ENCODE results near the gene ZYX.
"Not testable (repeated sequence)": the region's sequence is repeated elsewhere in the genome, so short reads cannot be mapped to it uniquely, and the experiment has no call there.

Gene ZYX

DNA sequence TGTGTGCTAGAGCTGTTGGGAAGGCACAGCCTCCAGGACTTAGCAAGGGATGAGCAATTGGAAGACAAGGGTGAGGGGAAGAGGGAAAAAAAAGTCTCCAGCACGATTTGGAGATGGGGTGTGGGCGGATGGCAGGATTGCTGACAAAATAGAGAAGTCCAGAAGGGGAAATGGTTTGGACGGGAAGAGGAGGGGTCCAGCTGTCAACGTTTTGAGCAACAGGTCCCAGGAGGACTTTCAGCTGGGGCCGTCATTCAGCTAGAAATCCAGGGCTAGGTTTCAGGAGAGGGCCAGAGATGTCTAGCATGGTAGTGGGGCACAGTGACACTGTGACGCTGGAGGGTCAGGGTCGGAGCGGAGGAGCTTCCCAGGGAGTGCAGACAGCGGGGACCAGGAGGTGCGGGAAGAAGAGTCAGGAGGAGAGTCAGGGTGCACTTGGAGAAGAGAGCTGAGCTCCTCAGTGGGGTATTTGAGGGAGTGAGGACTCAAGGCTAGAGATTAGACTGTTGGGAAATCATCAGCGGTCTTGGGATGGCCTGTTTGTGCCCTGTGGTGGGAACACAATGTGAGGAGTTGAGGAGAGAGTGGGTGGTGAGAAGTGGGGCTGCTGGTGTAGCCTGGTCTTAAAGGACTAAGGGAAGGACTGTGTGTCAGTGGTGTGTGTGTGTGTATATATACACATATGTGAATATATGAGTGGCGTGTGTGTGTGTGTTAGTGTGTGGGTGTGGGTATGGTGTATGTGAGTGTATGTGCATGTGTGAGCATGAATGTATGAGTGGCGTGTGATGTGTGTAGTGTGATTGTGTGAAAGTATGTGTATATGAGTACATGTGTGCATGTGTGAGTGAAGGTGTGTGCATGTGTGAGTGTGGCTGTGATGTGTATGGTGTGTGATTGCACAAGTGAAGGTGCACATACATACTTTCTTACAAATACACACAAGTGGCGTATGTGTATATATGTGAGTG, 3.8 kb downstream of the ZYX start:
- no peak for DNase-seq

- DNase-seq = no peak
Measured at GRCh38 chr7:143385891-143386781, 5.0 kb downstream of the ZYX start.

- no peak for DNase-seq
Measured at GRCh38 chr7:143387156-143387975, 6.2 kb downstream of the ZYX start.

GRCh38 chr7:143388051-143388450, 6.9 kb downstream of the ZYX start:
- no peak for DNase-seq

DNA sequence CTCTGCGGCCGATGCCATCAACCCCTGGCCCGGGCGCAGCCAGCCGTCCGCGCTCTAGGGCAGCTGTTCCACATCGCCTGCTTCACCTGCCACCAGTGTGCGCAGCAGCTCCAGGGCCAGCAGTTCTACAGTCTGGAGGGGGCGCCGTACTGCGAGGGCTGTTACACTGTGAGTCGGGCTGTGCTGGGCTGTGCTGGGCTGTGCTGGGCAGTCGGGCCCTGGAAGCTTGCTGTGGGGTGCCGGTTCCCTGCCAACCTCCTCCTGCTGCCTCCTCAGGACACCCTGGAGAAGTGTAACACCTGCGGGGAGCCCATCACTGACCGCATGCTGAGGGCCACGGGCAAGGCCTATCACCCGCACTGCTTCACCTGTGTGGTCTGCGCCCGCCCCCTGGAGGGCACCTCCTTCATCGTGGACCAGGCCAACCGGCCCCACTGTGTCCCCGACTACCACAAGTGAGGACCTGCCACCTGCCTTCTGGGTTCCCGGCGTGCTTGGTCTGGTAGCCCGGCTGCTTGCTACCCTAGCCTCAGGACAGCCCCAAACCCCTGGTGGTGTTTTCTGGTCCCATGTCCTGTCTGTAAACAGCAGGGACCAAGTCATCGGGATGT, 7.5 kb downstream of the ZYX start:
- DNase-seq = no peak

DNA sequence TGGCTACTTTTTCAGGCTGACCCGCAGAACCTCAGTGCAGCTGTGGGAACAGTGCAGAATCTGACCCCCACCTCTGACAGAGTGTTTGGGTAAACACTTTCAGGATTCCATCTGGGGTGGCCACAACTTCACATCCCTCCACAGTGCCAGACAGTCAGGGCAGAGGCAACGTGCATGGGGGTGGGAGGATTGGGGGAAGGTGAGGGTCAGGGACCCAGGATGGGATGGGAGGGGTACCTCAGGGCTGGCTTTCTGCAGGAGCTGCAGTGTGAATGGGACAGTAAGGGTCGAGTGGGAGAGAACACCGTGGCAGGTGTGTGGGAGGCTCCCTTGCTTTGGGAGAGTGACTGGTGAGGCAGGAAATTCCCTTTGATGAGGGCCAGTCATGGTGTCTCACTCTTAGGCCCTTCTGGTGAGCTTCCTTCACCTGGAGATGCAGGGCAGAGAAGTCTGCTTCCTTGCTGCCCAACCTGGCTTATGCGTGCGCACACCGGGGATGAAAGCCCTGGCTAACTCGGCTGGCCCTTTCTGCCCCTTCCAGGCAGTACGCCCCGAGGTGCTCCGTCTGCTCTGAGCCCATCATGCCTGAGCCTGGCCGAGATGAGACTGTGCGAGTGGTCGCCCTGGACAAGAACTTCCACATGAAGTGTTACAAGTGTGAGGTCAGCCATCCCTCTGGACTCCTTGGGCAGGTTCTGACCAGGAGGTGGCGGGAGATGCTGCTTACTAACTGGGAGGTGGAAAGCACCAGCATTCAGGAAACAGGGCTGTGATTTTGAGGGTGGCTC, 8.4 kb downstream of the ZYX start:
- DNase-seq = no peak

DNA sequence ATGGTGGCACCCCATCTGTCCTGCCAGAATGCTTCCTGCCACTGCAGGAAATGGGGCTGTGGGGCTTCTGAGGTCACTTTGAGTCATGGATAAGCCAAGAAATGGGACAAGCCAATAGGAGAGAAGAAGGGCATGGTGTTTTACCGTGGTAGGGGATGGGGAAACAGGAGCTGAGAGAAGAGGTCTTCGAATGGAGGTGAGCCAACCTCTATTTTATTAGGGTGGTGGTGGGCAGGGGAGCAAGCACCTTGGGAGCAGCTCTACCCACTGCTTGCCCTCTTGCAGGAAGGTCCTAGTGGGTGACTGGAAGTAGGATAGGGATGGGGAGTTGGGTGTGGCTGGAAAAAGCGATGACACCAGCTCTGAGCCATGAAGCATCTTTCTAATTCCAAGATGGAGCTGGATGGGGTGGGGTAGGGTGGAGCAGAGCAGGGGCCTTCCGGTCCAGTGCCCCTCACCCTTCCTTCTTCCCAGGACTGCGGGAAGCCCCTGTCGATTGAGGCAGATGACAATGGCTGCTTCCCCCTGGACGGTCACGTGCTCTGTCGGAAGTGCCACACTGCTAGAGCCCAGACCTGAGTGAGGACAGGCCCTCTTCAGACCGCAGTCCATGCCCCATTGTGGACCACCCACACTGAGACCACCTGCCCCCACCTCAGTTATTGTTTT, 9.1 kb downstream of the ZYX start:
- DNase-seq = no peak

GRCh38 chr7:143390773-143391317, 9.7 kb downstream of the ZYX start:
- DNase-seq = no peak

DNA sequence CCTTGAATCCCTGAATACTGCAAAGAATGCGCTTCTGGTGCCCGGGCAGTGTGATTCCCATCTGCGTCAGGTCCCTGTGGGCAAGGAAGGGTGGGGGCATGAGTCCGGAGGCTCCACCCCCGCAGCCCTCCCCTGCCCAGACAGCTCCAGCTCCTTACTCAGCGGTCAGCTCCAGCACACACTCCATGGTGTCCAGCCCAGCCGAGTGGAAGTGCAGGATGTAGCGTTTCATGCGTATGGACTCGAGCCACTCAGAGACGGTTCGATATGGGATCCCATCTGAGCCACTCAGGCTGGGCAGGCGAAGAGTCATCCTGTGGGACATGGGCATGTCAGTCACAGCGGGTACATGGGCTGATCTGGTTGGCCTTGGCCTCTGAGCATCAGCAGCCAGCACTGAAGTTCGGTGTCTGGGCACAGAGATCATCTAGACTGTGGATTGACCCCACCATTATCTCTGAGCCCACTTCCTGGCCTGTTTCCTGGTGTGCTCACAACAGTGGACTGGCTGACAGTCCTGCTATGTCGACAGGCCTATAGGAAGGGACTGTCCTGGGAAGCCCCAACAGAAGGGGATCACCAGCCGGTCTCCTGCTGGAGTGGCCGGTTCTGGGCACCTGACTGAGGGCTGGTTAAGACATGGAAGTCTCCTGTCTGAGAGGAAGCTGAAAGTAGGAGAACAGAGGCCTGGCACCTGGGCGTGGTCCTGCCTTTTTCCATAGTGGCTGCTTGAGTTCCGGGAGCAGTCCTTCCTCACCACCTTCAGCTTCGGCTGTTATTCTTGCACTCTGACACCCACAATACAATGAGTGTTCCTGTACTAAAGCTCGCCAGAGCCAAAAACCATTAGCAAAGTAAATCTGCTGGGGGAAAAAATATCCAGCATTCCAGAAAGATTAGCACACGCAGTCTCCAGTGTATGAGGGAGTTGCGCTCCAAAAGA, 10.6 kb downstream of the ZYX start:
- DNase-seq = no peak

- DNase-seq = not testable (repeated sequence)
Measured at GRCh38 chr7:143392427-143392826, 11.3 kb downstream of the ZYX start.

GRCh38 chr7:143392875-143393266, 11.7 kb downstream of the ZYX start:
- DNase-seq = no peak

DNA sequence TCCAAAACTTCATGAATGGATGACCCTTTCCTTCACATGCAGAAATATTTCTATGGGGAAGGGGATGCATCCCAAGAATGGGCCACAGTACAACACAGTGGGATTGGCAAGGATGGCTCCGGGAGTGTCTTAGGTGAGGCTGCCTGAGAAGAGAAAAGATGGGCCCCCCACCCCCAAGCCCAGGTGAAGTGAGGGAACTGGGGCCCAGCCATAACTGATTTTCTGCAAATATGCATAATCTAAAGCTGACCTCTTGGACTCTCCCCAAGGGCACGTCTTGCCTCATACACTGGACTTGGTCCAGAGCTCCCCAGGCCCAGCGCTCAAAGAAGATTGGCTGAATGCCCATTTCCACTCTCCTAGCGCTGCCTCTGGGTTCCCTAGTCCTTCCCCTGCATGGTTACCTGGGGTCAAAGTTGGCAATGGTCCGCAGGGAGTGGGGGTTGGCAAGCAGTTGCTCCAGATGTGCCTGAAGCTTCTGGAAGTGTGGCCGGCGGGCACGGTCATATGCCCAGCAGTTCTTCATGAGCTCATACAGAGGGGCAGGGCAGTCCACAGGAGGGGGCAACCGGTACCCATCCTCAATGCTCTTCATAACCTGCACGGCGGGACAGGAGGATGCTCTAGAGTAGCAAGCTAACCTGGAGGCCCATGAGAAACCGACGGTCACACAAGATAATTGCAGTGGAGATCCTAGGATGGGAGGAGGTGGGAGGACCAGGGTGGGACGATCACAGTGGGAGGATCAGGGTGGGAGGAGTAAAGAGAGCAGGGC, 12.3 kb downstream of the ZYX start:
- DNase-seq = peak in 1 of 2 experiments; percentile 5

DNA sequence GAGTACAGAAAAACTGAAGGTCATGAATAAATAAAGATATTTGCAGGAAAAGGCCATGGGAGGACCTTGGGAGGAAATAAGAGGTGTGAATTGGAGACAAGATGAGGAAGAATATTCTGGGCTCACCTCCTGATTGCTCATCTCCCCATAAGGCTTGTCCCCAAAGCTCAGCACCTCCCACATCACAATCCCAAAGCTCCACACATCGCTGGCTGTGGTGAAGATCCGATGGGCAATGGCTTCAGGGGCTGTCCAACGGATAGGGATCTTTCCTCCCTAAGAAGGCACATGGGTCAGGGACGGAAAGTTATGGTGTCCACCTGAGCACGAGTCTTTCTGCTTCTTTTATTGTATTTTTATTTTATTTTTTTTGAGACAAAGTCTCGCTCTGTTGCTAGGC, 12.9 kb downstream of the ZYX start:
- no peak for DNase-seq

DNA sequence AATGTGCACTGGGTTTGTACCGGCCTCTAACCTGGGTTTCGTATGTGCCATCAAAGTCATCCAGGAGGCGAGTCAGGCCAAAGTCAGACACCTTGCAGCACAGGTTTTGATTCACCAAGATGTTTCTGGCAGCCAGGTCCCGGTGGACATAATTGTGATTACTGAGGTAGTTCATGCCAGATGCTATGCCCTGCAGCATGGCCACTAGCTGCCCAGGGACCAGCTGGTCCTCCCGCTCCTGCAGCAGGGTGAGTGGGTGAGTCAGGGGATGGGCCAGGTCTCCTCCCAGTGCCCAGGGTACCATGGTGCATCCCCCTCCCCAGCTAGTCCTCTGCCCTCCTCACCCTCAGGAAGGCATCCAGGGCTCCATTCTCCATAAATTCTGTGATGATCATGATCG, 13.6 kb downstream of the ZYX start:
- no peak for DNase-seq

- no peak for DNase-seq
Measured at GRCh38 chr7:143395187-143396149, 14.3 kb downstream of the ZYX start.

DNA sequence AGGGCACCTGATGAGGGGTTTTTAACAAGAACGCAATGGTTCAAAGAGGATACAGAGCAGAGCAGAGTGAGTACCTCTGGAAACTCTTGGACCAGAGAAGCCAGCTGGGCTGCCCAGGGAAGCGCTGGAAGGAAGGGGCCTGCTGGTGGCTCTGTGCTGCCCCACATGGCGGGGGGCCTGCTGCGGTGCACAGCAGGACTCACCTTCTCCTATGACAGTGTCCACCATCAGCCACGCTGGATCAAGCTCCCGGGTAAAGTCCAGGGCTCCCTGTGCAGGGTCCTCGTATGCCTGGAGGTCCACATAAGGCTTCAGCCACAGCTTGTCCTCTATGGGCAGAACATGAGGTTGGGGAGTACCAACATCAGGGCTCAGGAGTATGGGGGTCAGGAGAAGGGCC, 15.0 kb downstream of the ZYX start:
- DNase-seq = no peak
